Suprapubic skin (tissue), 4 donors: Measurements from ENCODE around the gene INSYN2B. TPM values are rescaled to one million over a fixed set of nuclear protein-coding genes. Genes with fewer than 3 reads are reported as not detected.
"Not testable (repeated sequence)": the region's sequence is repeated elsewhere in the genome, so short reads cannot be mapped to it uniquely, and the experiment has no call there.

Source experiments
- DNase-seq, 2 donors: peaks; one replicate each; pipeline ENCODE4 v3.0.0-alpha.2; 2019; ENCODE audit warnings: low spot score in 2 of 2
- H3K27ac ChIP-seq: fragments of 200-600 bp; sonication (generic); one replicate; pipeline ENCODE4 v1.5.1; 2019
- H3K27me3 ChIP-seq: fragments of 200-600 bp; sonication (generic); one replicate; pipeline ENCODE4 v1.5.1; 2019
- H3K36me3 ChIP-seq: fragments of 200-600 bp; sonication (generic); one replicate; pipeline ENCODE4 v1.5.1; 2019
- H3K4me1 ChIP-seq: fragments of 200-600 bp; sonication (generic); one replicate; pipeline ENCODE4 v1.5.1; 2019
- H3K4me3 ChIP-seq: fragments of 200-600 bp; sonication (generic); one replicate; pipeline ENCODE4 v1.5.1; 2019; ENCODE audit warnings: mild to moderate bottlenecking
- H3K9me3 ChIP-seq: fragments of 200-600 bp; sonication (generic); one replicate; pipeline ENCODE4 v1.5.1; 2019
- EP300 ChIP-seq: sonication (generic); formaldehyde crosslinking; IDR thresholded peaks from one replicate; pipeline ENCODE4 v1.6.1; 2017; ENCODE audit warnings: antibody characterized with exemption
- POLR2A ChIP-seq, 2 donors: fragments of 450-650 bp; IDR thresholded peaks; one replicate each; pipeline ENCODE4 v1.6.1; 2017; ENCODE audit warnings: antibody characterized with exemption in 2 of 2, mild to moderate bottlenecking in 2 of 2, moderate library complexity in 2 of 2
- POLR2AphosphoS5 ChIP-seq, 3 donors: sonication (generic); formaldehyde crosslinking; IDR thresholded peaks; one replicate each; pipeline ENCODE4 v1.6.1; 2017; ENCODE audit warnings: antibody characterized with exemption in 3 of 3
- WGBS: methylation state at CpG from one replicate; pipeline ENCODE4 v1.1.5; 2018; 5-methylcytosine and 5-hydroxymethylcytosine counted together
- total RNA-seq, 4 donors: library from RNA; depleted of rRNA; stranded (reverse); fragments of >200 nt; gene quantifications; one replicate each; pipeline ENCODE4 v1.1.0, GENCODE V29; 2016
- TF ChIP-seq, protein P1 (sequence below), 2 donors: fragments of 200-600 bp in 1 of 2; fragments of 450-650 bp in 1 of 2; sonication (generic) in 1 of 2; IDR thresholded peaks; one replicate each; pipeline ENCODE4 v1.5.1; 2016 to 2019; ENCODE audit warnings: antibody characterized with exemption in 2 of 2, mild to moderate bottlenecking in 1 of 2, moderate library complexity in 1 of 2

The INSYN2B gene
- total RNA-seq, 4 donors from 2014 or later, result 0.47 to 0.68 (median 0.55) TPM

DNA sequence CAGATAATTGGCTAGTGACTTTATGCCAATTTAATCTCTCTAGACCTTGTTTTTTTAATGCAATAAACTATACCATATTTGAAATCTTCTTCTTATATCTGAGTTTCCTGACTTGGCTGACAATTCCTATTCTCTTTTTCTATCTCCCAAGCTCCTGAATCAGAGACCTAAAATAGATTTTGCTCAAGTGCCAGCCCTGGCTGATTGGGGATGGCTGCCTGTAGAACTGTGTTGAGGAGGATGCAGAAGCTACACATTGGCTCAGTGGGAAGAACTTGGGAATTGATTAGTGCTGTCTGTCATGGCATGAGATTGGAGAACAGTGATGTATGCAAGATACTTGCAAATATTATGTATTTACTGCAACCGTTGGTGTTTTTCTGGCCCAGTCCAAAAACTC, 132.8 kb downstream of the INSYN2B start:
- TF ChIP-seq POLR2A (IDR thresholded peaks at IDR 0.05), result no peak
- no peaks in the 10 kb centered on the region for H3K4me1 ChIP-seq
- H3K36me3 ChIP-seq, result no peaks in the 10 kb centered on the region
- H3K4me3 ChIP-seq, result no peak overlapping the region
- WGBS, result 71% methylated on average over 1 of the region's 1 CpG
- DNase-seq, result no peak
- H3K27ac ChIP-seq, result no peak overlapping the region
- peaks cover 4% of the 10 kb centered on the region for H3K9me3 ChIP-seq
- H3K27me3 ChIP-seq, result no peaks in the 10 kb centered on the region

- no peak for DNase-seq
- Histone ChIP-seq H3K27ac (no peak overlapping the region), H3K36me3 (no peaks in the 10 kb centered on the region), H3K4me3 (no peak overlapping the region), H3K4me1 (no peaks in the 10 kb centered on the region), H3K9me3 (no peaks in the 10 kb centered on the region), H3K27me3 (no peaks in the 10 kb centered on the region)
- TF ChIP-seq, protein P1, sequence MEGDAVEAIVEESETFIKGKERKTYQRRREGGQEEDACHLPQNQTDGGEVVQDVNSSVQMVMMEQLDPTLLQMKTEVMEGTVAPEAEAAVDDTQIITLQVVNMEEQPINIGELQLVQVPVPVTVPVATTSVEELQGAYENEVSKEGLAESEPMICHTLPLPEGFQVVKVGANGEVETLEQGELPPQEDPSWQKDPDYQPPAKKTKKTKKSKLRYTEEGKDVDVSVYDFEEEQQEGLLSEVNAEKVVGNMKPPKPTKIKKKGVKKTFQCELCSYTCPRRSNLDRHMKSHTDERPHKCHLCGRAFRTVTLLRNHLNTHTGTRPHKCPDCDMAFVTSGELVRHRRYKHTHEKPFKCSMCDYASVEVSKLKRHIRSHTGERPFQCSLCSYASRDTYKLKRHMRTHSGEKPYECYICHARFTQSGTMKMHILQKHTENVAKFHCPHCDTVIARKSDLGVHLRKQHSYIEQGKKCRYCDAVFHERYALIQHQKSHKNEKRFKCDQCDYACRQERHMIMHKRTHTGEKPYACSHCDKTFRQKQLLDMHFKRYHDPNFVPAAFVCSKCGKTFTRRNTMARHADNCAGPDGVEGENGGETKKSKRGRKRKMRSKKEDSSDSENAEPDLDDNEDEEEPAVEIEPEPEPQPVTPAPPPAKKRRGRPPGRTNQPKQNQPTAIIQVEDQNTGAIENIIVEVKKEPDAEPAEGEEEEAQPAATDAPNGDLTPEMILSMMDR (IDR thresholded peaks at IDR 0.05), result no peak
- TF ChIP-seq EP300 (no peak), POLR2AphosphoS5 (IDR thresholded peaks at IDR 0.05) (no peak), POLR2A (IDR thresholded peaks at IDR 0.05) (no peak)
Measured at GRCh38 chr5:169842699-169843098, 137.6 kb downstream of the INSYN2B start.

DNA sequence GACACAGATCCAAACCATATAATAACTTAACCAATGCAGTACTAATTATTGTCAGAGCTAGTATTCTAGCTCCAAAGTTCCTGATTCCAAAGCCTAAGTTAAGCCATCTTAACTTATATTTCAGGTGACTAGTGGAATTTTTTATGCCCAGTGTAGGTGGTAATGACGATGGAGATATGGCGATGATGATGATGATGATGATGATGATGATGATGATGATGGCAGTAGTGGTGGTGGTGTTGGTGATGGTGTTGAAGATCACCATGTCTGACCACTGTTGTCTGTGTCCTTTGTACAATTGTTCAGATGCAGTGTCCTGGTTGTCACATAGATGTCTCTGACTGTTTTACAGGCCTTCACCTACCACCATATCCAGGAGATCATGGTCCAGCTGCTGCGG, 139.9 kb downstream of the INSYN2B start:
- no peak for DNase-seq
- 97% methylated on average over 3 of the region's 3 CpGs for WGBS
- no peak overlapping the region for H3K4me3 ChIP-seq
- no peaks in the 10 kb centered on the region for H3K4me1 ChIP-seq
- TF ChIP-seq, protein P1 (IDR thresholded peaks at IDR 0.05), result no peak
- no peak for TF ChIP-seq POLR2AphosphoS5 (IDR thresholded peaks at IDR 0.05)
- no peak for TF ChIP-seq POLR2A (IDR thresholded peaks at IDR 0.05)
- no peak for TF ChIP-seq EP300
- H3K27ac ChIP-seq, result no peak overlapping the region
- no peaks in the 10 kb centered on the region for H3K27me3 ChIP-seq
- no peaks in the 10 kb centered on the region for H3K36me3 ChIP-seq
- no peaks in the 10 kb centered on the region for H3K9me3 ChIP-seq

- no peak for DNase-seq
- Histone ChIP-seq H3K36me3 (no peaks in the 10 kb centered on the region), H3K27me3 (no peaks in the 10 kb centered on the region), H3K4me3 (no peak overlapping the region), H3K9me3 (no peaks in the 10 kb centered on the region), H3K4me1 (no peaks in the 10 kb centered on the region), H3K27ac (no peak overlapping the region)
- WGBS, result 87% methylated on average over 3 of the region's 3 CpGs
- TF ChIP-seq POLR2AphosphoS5 (IDR thresholded peaks at IDR 0.05) (no peak), EP300 (no peak), POLR2A (IDR thresholded peaks at IDR 0.05) (no peak)
- TF ChIP-seq, protein P1 (IDR thresholded peaks at IDR 0.05), result no peak
Measured at GRCh38 chr5:169838688-169839087, 141.6 kb downstream of the INSYN2B start.

DNA sequence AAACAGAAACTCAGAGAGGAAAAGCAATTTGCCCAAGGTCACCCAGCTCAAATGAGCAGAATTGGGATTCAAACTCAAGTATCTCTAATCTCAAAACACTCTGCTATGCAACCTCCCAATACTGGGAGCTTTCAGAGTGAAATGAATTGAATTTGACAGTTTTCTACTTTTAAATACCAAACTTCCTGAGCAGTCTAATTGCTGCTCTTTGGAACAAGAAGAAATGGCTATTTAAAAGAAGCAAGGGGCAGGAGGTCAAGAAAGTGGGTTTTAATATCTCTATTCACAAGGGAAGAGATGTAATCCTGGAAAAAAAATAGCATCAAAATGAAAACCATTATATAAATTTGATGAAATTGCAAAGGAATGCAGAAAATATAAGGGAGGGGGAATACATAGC, 142.6 kb downstream of the INSYN2B start:
- TF ChIP-seq, protein P1 (IDR thresholded peaks at IDR 0.05), result no peak
- TF ChIP-seq EP300 (no peak), POLR2AphosphoS5 (IDR thresholded peaks at IDR 0.05) (no peak), POLR2A (IDR thresholded peaks at IDR 0.05) (no peak)
- H3K27me3 ChIP-seq, result no peaks in the 10 kb centered on the region
- H3K4me1 ChIP-seq, result no peaks in the 10 kb centered on the region
- H3K9me3 ChIP-seq, result no peaks in the 10 kb centered on the region
- H3K4me3 ChIP-seq, result no peak overlapping the region
- DNase-seq, result no peak
- H3K27ac ChIP-seq, result no peak overlapping the region
- H3K36me3 ChIP-seq, result no peaks in the 10 kb centered on the region

DNA sequence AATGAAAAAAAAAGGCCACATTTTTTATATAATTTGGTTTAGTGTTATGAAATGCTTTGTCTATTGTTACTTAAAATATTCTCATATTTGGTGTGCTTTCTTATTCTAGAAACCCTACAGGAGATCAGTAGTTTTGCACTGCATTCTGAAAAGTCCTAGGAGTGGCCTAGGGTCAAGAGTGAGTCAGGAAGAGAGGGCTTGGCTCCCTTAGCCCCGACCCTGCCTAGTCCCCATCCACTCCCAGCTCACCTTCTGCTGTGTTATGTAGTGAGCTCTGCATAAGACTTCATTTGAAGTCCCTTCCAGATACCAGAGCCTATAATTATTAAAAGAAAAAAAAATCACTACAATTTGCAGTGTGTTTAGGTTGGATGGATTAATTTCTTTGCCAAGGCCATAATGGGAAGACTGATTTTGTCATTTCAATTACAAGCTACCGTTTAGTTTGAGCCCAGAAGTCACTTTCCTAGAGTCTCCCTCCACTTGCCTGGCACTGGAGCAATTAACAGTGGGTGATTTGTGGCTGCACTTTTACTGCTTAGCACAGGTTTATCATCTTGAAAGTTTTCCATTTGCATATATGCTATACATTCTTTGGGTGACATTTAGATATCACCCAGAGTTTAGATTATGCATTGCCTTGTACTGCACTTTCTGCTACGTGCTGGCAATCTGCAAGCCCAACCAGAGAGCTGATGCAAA, 143.3 kb downstream of the INSYN2B start:
- TF ChIP-seq POLR2A (IDR thresholded peaks at IDR 0.05), result no peak
- no peak for TF ChIP-seq EP300
- TF ChIP-seq, protein P1 (IDR thresholded peaks at IDR 0.05), result no peak
- no peak for TF ChIP-seq POLR2AphosphoS5 (IDR thresholded peaks at IDR 0.05)
- WGBS, result 45% methylated on average over 3 of the region's 3 CpGs
- no peak for DNase-seq
- no peaks in the 10 kb centered on the region for H3K36me3 ChIP-seq
- H3K27ac ChIP-seq, result no peak overlapping the region
- H3K9me3 ChIP-seq, result no peaks in the 10 kb centered on the region
- no peaks in the 10 kb centered on the region for H3K4me1 ChIP-seq
- H3K27me3 ChIP-seq, result no peaks in the 10 kb centered on the region
- no peak overlapping the region for H3K4me3 ChIP-seq

DNA sequence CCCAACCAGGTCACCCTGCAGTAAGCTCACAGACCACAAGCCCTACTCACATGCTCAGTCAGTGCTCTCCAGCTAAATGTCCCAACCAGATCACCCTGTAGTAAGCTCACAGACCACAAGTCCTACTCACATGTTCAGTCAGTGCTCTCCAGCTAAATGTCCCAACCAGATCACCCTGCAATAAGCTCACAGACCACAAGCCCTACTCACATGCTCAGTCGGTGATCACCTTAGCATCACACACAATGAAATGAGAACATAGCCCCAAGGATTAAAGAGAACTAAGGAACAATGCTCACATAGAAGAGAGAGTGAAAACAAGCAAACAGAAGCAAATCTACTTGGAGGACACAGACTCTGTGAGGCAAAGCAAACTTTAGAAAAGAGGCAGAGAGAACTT, 145.8 kb downstream of the INSYN2B start:
- DNase-seq, H3K9me3 ChIP-seq, H3K4me3 ChIP-seq, H3K36me3 ChIP-seq, H3K27ac ChIP-seq, H3K4me1 ChIP-seq, H3K27me3 ChIP-seq: not testable (repeated sequence)
- WGBS, result 85% methylated on average over 1 of the region's 1 CpG

GRCh38 chr5:169833681-169834292, 146.5 kb downstream of the INSYN2B start:
- not testable (repeated sequence) for H3K27ac ChIP-seq, H3K36me3 ChIP-seq, H3K9me3 ChIP-seq, H3K4me1 ChIP-seq, DNase-seq, H3K4me3 ChIP-seq, H3K27me3 ChIP-seq
- WGBS, result 91% methylated on average over 2 of the region's 2 CpGs
